ENCODE data around the gene EFL1. TPM values are rescaled to one million over a fixed set of nuclear protein-coding genes. Genes with fewer than 3 reads are reported as not detected.

The EFL1 gene
- total RNA-seq, 1 experiment from 2014 or later, result 27.5 TPM

DNA sequence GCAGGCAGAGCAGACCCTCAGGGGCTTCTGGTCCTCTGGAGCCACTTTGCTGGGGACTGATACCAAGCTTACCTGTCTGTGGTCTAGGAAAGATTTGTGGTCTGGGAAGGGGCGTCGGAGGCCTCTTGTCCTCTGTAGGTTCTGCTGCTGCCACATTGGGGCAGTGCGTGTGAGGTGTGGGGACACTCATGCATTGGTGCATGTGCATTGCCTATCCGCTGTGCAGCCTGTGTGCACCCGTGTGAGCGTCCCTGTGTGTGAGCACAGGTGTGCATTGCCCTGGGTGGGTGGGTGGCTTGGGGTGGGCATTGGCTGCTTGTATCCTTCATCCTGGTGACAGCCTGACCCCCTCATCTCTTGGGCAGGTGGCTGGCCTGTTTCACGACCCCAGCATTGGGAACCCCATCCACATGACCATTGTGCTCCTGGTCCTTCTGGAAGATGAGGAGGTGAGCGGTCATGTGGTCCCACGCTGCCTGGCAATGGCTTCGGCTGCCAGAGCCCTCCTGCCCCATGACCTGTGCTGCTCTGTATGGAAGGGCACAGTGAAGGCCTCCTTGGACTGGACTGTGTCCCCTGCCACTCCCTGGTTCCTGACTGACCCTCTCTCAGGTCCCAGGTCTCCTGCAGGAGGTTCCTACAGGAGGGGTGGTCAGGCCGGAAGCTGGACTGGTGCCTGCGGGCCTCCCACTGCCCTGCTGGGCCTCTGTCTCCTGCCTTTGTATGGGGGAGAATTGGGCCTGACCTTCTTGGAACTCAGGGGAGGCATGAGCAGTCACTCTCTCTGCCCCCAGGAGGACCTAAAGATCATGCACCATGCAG is 41.6 kb upstream of the EFL1 start:
- Mint-ChIP-seq H3K9me3 (no peaks in the 10 kb centered on the region), H3K27ac (no peak overlapping the region)

DNA sequence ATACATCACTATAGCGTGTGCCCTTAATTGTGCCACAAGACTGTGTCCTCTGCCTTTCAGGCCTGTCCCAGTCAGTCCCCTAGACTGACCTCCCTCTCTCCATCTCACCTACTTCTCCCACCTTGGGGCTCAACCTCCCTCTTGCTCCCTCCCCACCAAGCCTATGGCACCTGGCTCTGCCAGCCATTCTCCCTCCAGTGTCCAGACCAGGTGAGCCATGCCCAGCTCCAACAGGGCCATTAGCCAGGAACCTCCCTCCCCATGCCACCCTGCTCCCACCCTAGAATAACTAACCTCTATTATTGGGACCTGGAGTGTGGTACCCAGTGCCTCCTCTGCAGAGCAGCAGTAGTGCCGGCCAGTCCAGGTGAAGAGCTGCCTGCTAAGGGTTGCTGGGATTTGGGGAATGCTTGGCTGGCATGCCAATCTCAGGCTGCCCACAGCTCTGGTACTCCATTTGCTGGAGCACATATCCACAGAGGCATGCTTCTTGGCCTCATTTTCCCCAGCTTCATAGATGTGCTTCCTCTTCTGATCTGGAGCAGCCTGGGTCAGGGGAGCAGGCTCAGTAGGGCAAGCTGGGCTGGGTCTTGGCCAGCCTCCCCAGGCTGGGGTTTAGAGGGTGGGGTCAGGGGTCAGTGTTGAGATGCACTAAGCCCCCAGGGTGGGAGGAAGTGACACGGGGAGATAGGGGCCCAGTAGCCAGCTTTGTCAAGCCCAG is 38.9 kb upstream of the EFL1 start:
- CTCF ChIA-PET, result no interaction called here
- no peak for DNase-seq (ENCODE audit: low spot score)
- no peaks in the 10 kb centered on the region for H3K4me1 Mint-ChIP-seq
- H3K27ac Mint-ChIP-seq, result no peak overlapping the region
- H3K9me3 Mint-ChIP-seq, result no peaks in the 10 kb centered on the region
- POLR2A ChIA-PET, result no interaction called here
- H3K36me3 Mint-ChIP-seq, result no peaks in the 10 kb centered on the region
- H3K27me3 Mint-ChIP-seq (ENCODE audit: low read depth), result no peaks in the 10 kb centered on the region
- TF ChIP-seq SP1 (CRISPR knock-in tag; conservative IDR thresholded peaks at IDR 0.05) (no peak), ZNF396 (CRISPR knock-in tag; IDR thresholded peaks at IDR 0.05; ENCODE audit: borderline replicate concordance) (no peak), TP53 (CRISPR knock-in tag; IDR thresholded peaks at IDR 0.05) (no peak)
- no peak for ATAC-seq
- no peak overlapping the region for H3K4me3 Mint-ChIP-seq

More for the DNA sequence above, 41.6 kb upstream of the EFL1 start:
- DNase-seq (ENCODE audit: low spot score) (no peak), ATAC-seq (no peak)
- POLR2A ChIA-PET, result no interaction called here
- Mint-ChIP-seq H3K27me3 (ENCODE audit: low read depth) (no peaks in the 10 kb centered on the region), H3K4me3 (no peak overlapping the region), H3K4me1 (no peaks in the 10 kb centered on the region), H3K36me3 (no peaks in the 10 kb centered on the region)
- no peak for TF ChIP-seq EMX1 (CRISPR knock-in tag; IDR thresholded peaks at IDR 0.05)
- TF ChIP-seq SOX15 (CRISPR knock-in tag; IDR thresholded peaks at IDR 0.05), result no peak
- TF ChIP-seq RORB (CRISPR knock-in tag; IDR thresholded peaks at IDR 0.05), result no peak
- TF ChIP-seq ZNF121 (CRISPR knock-in tag; IDR thresholded peaks at IDR 0.05), result no peak
- no peak for TF ChIP-seq ZNF232 (CRISPR knock-in tag; IDR thresholded peaks at IDR 0.05)
- TF ChIP-seq, protein P1, sequence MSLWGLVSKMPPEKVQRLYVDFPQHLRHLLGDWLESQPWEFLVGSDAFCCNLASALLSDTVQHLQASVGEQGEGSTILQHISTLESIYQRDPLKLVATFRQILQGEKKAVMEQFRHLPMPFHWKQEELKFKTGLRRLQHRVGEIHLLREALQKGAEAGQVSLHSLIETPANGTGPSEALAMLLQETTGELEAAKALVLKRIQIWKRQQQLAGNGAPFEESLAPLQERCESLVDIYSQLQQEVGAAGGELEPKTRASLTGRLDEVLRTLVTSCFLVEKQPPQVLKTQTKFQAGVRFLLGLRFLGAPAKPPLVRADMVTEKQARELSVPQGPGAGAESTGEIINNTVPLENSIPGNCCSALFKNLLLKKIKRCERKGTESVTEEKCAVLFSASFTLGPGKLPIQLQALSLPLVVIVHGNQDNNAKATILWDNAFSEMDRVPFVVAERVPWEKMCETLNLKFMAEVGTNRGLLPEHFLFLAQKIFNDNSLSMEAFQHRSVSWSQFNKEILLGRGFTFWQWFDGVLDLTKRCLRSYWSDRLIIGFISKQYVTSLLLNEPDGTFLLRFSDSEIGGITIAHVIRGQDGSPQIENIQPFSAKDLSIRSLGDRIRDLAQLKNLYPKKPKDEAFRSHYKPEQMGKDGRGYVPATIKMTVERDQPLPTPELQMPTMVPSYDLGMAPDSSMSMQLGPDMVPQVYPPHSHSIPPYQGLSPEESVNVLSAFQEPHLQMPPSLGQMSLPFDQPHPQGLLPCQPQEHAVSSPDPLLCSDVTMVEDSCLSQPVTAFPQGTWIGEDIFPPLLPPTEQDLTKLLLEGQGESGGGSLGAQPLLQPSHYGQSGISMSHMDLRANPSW (CRISPR knock-in tag; conservative IDR thresholded peaks at IDR 0.05; ENCODE audit: low read depth), result no peak
- no peak for TF ChIP-seq FOXK1 (CRISPR knock-in tag; IDR thresholded peaks at IDR 0.05)
- TF ChIP-seq NR3C1 (CRISPR knock-in tag; conservative IDR thresholded peaks at IDR 0.05; ENCODE audit: low read depth), result no peak
- TF ChIP-seq MYBL2 (CRISPR knock-in tag; IDR thresholded peaks at IDR 0.05), result no peak
- no peak for TF ChIP-seq CREM (CRISPR knock-in tag; IDR thresholded peaks at IDR 0.05)
- no peak for TF ChIP-seq USF2 (CRISPR knock-in tag; IDR thresholded peaks at IDR 0.05)
- no peak for TF ChIP-seq NFATC4 (CRISPR knock-in tag; IDR thresholded peaks at IDR 0.05)
- CTCF ChIA-PET, result no interaction called here

- CTCF ChIA-PET, result no interaction called here
- Mint-ChIP-seq H3K27me3 (ENCODE audit: low read depth) (no peaks in the 10 kb centered on the region), H3K4me3 (no peak overlapping the region), H3K27ac (no peak overlapping the region), H3K9me3 (no peaks in the 10 kb centered on the region), H3K4me1 (no peaks in the 10 kb centered on the region), H3K36me3 (no peaks in the 10 kb centered on the region)
- POLR2A ChIA-PET, result no interaction called here
- ATAC-seq (no peak), DNase-seq (ENCODE audit: low spot score) (no peak)
- TF ChIP-seq IRF2 (CRISPR knock-in tag; IDR thresholded peaks at IDR 0.05; ENCODE audit: borderline replicate concordance, low read depth), result no peak
- TF ChIP-seq, protein P2, sequence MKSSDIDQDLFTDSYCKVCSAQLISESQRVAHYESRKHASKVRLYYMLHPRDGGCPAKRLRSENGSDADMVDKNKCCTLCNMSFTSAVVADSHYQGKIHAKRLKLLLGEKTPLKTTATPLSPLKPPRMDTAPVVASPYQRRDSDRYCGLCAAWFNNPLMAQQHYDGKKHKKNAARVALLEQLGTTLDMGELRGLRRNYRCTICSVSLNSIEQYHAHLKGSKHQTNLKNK (CRISPR knock-in tag; IDR thresholded peaks at IDR 0.05), result no peak
- TF ChIP-seq, protein P3, sequence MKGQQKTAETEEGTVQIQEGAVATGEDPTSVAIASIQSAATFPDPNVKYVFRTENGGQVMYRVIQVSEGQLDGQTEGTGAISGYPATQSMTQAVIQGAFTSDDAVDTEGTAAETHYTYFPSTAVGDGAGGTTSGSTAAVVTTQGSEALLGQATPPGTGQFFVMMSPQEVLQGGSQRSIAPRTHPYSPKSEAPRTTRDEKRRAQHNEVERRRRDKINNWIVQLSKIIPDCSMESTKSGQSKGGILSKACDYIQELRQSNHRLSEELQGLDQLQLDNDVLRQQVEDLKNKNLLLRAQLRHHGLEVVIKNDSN (CRISPR knock-in tag; IDR thresholded peaks at IDR 0.05), result no peak
- no peak for TF ChIP-seq PRRX2 (CRISPR knock-in tag; IDR thresholded peaks at IDR 0.05)
- TF ChIP-seq FOXJ3 (CRISPR knock-in tag; IDR thresholded peaks at IDR 0.05; ENCODE audit: borderline replicate concordance), result no peak
- no peak for TF ChIP-seq SP1 (CRISPR knock-in tag; conservative IDR thresholded peaks at IDR 0.05)
- no peak for TF ChIP-seq ZNF138 (CRISPR knock-in tag; conservative IDR thresholded peaks at IDR 0.05)
- no peak for TF ChIP-seq ZNF416 (CRISPR knock-in tag; IDR thresholded peaks at IDR 0.05)
- TF ChIP-seq SMAD3 (CRISPR knock-in tag; IDR thresholded peaks at IDR 0.05; ENCODE audit: borderline replicate concordance), result no peak
- no peak for TF ChIP-seq FOXP1 (CRISPR knock-in tag; IDR thresholded peaks at IDR 0.05; ENCODE audit: borderline replicate concordance)
- TF ChIP-seq NFYB (CRISPR knock-in tag; conservative IDR thresholded peaks at IDR 0.05; ENCODE audit: low read depth), result no peak
- TF ChIP-seq JAZF1 (CRISPR knock-in tag; IDR thresholded peaks at IDR 0.05), result no peak
Measured at GRCh38 chr15:82300883-82301282, 38.3 kb upstream of the EFL1 start.

Measured in WTC11 (cell line).